Measurements from ENCODE around the gene MED17.

The MED17 gene

DNA sequence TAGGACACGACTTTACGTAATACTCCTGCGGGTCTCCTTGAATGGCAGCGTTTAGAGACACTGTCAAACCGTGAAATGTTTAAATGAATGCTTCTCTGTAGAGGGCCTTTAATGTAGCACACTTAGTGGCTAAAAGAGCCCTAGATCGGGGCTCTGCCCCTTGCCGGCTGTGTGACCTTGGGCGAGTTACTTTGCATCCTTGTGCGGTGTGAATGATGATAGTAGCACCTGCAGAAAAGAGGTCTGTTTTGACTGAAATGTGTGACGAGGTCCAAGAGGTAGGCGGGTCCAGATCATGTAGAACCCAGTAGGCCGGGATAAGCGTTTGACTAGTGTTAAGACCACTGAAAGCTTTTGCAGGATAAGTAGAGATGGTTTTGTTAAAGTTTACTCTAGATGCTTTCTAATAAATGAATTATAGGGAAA lies 866 bp downstream of the MED17 start:
- no peaks in the 10 kb centered on the region for H3K9me3 ChIP-seq (ENCODE audit: insufficient read depth, low read depth, low read length)
- peaks cover 37% of the 10 kb centered on the region for H3K36me3 ChIP-seq (ENCODE audit: insufficient read depth, low read depth, low read length)
- H3K4me3 ChIP-seq (ENCODE audit: low read length) = peak overlapping the region; percentile 98
- peak overlapping the region; percentile 92 for H3K27ac ChIP-seq (ENCODE audit: low read length)
- H3K4me1 ChIP-seq (ENCODE audit: insufficient read depth, low read length) = no peaks in the 10 kb centered on the region
- H3K27me3 ChIP-seq (ENCODE audit: insufficient read depth, low read length) = no peaks in the 10 kb centered on the region
- peak overlapping the region; percentile 99 for H3K9ac ChIP-seq (ENCODE audit: low read depth, low read length)

DNA sequence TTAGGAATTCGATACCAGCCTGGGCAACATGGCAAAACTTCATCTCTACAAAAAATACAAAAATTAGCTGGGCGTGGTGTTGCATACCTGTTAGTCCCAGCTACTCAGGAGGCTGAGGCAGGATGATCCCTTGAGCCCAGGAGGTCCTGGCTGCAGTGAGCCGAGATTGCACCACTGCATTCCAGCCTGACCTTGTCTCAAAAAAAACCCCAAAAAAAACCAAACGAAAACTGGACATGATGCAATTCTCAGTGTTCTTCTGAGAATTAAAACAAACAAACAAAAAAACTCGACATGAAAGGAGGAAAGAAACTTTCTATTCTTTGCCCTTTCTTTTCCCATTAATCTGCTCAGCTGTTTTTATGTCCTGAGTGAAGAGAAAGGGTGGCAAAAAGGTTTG lies 7.4 kb downstream of the MED17 start:
- Histone ChIP-seq H3K4me1 (ENCODE audit: insufficient read depth, low read length) (no peaks in the 10 kb centered on the region), H3K27me3 (ENCODE audit: insufficient read depth, low read length) (no peaks in the 10 kb centered on the region), H3K4me3 (ENCODE audit: low read length) (no peak overlapping the region), H3K9ac (ENCODE audit: low read depth, low read length) (no peak overlapping the region), H3K36me3 (ENCODE audit: insufficient read depth, low read depth, low read length) (peaks cover 97% of the 10 kb centered on the region), H3K27ac (ENCODE audit: low read length) (no peak overlapping the region), H3K9me3 (ENCODE audit: insufficient read depth, low read depth, low read length) (no peaks in the 10 kb centered on the region)

DNA sequence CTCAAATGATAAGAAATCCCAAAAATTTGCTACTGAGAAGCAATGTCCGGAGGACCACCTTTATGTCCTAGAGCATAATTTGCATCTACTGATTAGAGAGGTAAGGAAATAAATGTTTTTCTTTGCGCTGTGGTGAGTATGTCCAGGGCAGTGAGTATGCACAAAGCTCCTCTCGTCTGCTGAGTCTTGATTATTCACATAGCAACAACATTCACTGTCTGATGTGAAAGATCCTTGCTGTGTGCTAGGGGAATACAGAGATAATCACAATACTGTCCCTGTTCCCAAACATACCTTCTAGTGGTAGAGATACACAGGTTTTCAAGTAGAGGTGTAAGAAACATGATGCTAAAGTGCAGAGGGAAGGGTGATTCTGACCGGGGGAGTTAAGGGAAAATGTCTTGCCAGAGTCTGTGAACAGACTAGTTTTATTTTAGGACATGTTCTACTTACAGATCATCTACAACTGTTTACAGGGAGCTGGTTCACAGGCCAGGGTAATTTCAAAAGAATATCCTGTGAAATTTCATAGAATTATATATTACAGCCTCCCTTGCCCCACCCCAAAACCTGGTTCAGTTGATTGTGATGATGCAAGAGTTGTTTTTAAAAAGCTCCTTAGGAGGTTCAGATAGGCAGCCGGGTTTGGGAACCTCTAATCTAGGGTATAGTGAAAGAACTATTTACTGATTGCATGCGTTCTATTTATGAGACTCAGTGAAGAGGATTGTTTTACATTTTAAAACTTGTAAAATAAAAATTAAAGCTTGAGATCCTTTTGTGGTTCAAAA lies 12.6 kb downstream of the MED17 start:
- no peaks in the 10 kb centered on the region for H3K27me3 ChIP-seq (ENCODE audit: insufficient read depth, low read length)
- H3K36me3 ChIP-seq (ENCODE audit: insufficient read depth, low read depth, low read length) = peaks cover 98% of the 10 kb centered on the region
- no peak overlapping the region for H3K4me3 ChIP-seq (ENCODE audit: low read length)
- no peaks in the 10 kb centered on the region for H3K9me3 ChIP-seq (ENCODE audit: insufficient read depth, low read depth, low read length)
- no peaks in the 10 kb centered on the region for H3K4me1 ChIP-seq (ENCODE audit: insufficient read depth, low read length)
- no peak overlapping the region for H3K9ac ChIP-seq (ENCODE audit: low read depth, low read length)
- no peak overlapping the region for H3K27ac ChIP-seq (ENCODE audit: low read length)

DNA sequence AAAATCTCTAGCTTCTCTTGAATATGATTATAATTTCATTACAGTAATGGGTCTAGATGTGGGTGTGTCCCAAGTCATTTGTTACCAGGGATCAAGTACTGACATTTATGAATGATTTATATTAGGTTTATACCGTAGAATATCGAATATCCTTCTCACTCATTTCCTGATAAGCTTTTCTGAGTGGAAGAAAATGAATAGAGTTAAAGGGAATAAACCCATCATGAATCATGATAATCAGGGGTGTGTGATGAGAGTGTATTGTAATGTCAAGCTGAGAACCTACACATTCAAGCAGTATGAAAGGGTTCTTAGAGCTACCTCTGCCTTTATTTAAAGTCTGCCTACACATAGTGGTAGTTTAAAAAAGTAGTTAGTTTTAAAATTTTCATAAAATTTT lies 17.3 kb downstream of the MED17 start:
- H3K4me1 ChIP-seq (ENCODE audit: insufficient read depth, low read length) = no peaks in the 10 kb centered on the region
- H3K27ac ChIP-seq (ENCODE audit: low read length) = no peak overlapping the region
- H3K9ac ChIP-seq (ENCODE audit: low read depth, low read length) = no peak overlapping the region
- no peaks in the 10 kb centered on the region for H3K27me3 ChIP-seq (ENCODE audit: insufficient read depth, low read length)
- H3K36me3 ChIP-seq (ENCODE audit: insufficient read depth, low read depth, low read length) = peaks cover 96% of the 10 kb centered on the region
- no peaks in the 10 kb centered on the region for H3K9me3 ChIP-seq (ENCODE audit: insufficient read depth, low read depth, low read length)
- H3K4me3 ChIP-seq (ENCODE audit: low read length) = no peak overlapping the region

DNA sequence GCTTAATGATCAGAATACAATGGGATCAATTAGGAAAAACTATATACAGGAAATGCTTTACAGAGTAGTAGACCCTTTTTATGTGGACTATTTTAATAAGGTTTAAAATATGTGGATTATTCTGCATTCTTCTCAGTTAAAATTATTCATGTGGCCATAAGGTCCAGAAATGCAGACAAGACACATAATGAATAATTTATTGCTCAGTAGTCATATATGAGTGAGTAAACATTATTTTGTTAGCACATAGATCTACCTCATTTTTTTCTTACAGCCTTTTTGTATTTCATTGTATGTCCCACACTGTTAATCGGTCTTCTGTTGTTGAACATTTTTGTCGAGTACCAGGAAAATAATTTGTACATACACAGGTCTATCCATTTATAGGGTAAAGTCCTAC lies 20.8 kb downstream of the MED17 start:
- Histone ChIP-seq H3K27me3 (ENCODE audit: insufficient read depth, low read length) (no peaks in the 10 kb centered on the region), H3K9me3 (ENCODE audit: insufficient read depth, low read depth, low read length) (no peaks in the 10 kb centered on the region), H3K4me1 (ENCODE audit: insufficient read depth, low read length) (no peaks in the 10 kb centered on the region), H3K27ac (ENCODE audit: low read length) (no peak overlapping the region), H3K36me3 (ENCODE audit: insufficient read depth, low read depth, low read length) (peaks cover 96% of the 10 kb centered on the region), H3K9ac (ENCODE audit: low read depth, low read length) (no peak overlapping the region), H3K4me3 (ENCODE audit: low read length) (no peak overlapping the region)

DNA sequence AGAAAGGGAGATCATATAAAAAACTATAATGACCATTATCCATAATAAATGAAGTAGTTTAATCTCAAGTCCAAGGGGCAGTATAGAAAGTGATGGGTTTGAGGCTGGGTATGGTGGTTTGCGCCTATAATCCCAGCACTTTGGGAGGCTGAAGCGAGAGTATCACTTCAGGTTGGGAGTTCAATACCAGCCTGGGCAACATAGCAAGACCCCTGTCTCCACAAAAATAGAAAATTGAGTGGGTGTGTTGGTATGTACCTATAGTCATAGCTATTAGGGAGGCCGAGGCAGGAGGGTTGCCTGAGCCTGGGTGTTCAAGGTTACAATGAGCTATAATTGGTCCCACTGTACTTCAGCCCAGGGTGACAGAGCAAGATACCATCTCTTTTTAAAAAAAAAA lies 23.9 kb downstream of the MED17 start:
- Histone ChIP-seq H3K9ac (ENCODE audit: low read depth, low read length) (no peak overlapping the region), H3K27me3 (ENCODE audit: insufficient read depth, low read length) (no peaks in the 10 kb centered on the region), H3K4me1 (ENCODE audit: insufficient read depth, low read length) (no peaks in the 10 kb centered on the region), H3K4me3 (ENCODE audit: low read length) (no peak overlapping the region), H3K36me3 (ENCODE audit: insufficient read depth, low read depth, low read length) (peaks cover 96% of the 10 kb centered on the region), H3K9me3 (ENCODE audit: insufficient read depth, low read depth, low read length) (no peaks in the 10 kb centered on the region), H3K27ac (ENCODE audit: low read length) (no peak overlapping the region)

DNA sequence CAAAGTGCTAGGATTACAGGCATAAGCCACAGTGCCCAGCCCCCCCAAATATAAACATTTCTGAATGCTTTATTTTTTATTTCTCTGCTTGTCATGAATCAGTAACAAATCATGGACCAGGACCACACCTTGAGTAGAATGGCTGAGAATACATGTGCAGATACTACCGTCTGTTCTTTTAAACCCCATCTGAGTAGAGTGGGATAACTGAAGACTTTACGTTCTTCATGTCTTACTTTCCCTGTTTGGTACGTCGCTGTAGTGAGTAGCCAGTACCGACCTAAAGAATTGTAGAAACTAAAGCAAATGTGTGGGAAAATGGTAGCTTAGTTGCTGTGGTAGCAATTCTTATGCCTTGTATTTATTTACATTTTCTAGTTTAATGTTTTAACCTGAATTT lies 29.9 kb downstream of the MED17 start:
- Histone ChIP-seq H3K4me1 (ENCODE audit: insufficient read depth, low read length) (no peaks in the 10 kb centered on the region), H3K9ac (ENCODE audit: low read depth, low read length) (no peak overlapping the region), H3K27ac (ENCODE audit: low read length) (no peak overlapping the region), H3K27me3 (ENCODE audit: insufficient read depth, low read length) (no peaks in the 10 kb centered on the region), H3K4me3 (ENCODE audit: low read length) (no peak overlapping the region), H3K36me3 (ENCODE audit: insufficient read depth, low read depth, low read length) (peaks cover 68% of the 10 kb centered on the region), H3K9me3 (ENCODE audit: insufficient read depth, low read depth, low read length) (no peaks in the 10 kb centered on the region)

DNA sequence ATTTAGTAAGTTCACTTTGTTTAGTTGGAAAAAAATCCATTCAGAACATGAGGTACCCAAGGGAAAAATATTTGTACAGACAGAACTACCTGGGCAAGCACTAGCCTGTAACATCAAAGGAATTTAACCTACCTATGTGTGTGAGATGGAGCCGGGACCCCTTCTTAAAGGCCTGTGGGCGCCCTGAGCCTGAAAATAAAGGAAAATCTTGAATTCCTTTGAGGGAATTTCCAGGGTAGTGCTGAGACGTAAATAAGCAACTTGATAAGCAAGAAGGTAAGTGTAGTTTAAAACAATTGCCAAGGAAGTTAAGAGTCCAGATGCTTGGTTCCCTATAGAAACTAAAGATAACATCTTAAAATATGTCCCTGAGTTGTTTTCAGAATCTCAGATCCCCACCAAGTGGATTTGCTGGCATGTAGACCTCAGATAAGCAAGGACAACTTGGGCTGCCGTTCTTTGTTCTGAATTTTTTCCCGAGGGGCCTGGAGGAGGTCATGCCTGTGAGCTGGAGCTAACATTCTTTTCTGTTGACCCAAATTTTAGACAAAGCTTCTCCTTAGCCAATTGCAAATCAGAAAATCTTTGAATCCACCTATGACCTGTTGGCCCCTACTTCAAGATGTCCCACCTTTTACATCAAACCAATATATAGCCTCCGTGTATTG lies 31.0 kb downstream of the MED17 start:
- H3K27ac ChIP-seq (ENCODE audit: low read length) = no peak overlapping the region
- H3K9me3 ChIP-seq (ENCODE audit: insufficient read depth, low read depth, low read length) = no peaks in the 10 kb centered on the region
- H3K36me3 ChIP-seq (ENCODE audit: insufficient read depth, low read depth, low read length) = peaks cover 57% of the 10 kb centered on the region
- peaks cover 8% of the 10 kb centered on the region for H3K4me1 ChIP-seq (ENCODE audit: insufficient read depth, low read length)
- H3K9ac ChIP-seq (ENCODE audit: low read depth, low read length) = no peak overlapping the region
- no peaks in the 10 kb centered on the region for H3K27me3 ChIP-seq (ENCODE audit: insufficient read depth, low read length)
- H3K4me3 ChIP-seq (ENCODE audit: low read length) = no peak overlapping the region

DNA sequence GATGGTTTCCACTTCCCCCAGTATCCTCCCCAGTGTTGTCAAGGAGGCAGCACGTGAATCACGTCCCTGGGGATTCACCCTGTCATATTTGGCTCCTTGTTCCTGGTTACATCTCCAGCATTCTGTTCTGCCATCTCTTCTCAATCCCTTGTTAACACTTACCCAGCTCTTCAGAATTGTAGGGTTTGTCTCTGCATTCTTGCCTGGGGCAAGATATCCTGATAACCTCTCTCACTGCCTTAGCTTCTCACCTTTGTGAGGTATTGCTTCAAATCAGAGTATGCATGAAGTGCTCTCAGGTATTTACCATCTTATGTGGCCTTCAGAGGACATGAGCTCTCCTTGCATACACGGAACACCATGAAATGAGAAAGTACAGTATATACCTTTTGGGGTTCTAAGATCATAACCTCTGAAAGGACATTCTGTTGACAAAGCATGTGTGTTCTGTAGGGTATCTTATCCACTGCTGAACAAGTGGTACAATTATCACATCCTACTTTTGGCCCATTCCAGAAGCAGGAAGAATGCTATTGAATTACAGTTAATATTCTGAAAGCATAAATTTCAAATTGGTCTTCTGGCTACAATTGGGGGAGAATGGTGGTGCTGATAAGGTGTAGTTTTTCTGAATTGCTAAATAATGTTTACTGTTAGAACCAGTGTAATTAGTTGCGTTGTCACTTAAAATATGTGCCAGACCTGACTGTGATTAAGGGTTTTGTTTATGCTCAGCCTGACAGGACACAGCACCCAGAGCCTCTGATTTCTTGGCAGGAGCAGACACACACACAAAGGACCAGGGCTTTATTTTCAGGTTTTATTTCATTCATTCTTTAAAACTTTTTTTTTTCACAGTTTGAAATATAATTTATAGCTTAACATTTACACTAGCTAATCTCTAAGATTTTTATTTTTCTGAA lies 33.6 kb downstream of the MED17 start:
- peaks cover 9% of the 10 kb centered on the region for H3K4me1 ChIP-seq (ENCODE audit: insufficient read depth, low read length)
- no peak overlapping the region for H3K4me3 ChIP-seq (ENCODE audit: low read length)
- no peak overlapping the region for H3K27ac ChIP-seq (ENCODE audit: low read length)
- no peaks in the 10 kb centered on the region for H3K9me3 ChIP-seq (ENCODE audit: insufficient read depth, low read depth, low read length)
- H3K36me3 ChIP-seq (ENCODE audit: insufficient read depth, low read depth, low read length) = peaks cover 33% of the 10 kb centered on the region
- no peaks in the 10 kb centered on the region for H3K27me3 ChIP-seq (ENCODE audit: insufficient read depth, low read length)
- no peak overlapping the region for H3K9ac ChIP-seq (ENCODE audit: low read depth, low read length)

DNA sequence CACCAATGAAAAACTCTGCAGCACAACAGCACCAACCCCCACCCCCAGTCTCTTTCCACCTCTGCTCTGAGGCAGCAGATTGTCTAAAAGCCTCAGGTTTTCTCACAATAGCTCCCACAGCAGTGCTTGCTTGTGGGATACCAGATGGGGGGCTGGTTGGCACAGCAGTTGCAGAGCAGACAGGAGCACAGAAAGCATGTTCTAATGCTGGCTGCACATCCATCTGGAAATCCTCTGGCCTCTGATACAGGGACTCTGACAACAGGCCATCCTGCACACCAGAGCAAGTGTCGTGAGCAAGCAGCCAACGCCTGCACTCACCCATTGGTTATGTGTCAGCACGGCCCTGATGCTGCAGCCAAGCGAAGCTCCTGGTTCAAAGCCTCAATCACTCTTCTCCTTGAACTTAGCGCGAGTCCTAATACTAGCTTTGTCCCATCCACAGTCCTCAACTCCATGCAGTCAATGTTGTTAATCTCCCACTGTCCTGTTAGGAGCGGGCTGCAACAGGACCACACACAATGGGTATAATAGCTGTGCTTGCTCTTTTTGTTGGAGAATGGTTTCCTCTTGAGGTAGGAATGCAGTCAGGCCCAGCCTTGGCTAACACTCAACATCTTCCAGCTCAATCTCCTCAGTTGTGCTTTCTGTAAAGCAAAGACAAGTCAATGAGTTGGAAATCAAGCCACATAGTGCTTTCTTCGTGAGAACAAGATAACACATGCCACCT lies 36.0 kb downstream of the MED17 start:
- H3K9ac ChIP-seq (ENCODE audit: low read depth, low read length) = no peak overlapping the region
- H3K9me3 ChIP-seq (ENCODE audit: insufficient read depth, low read depth, low read length) = no peaks in the 10 kb centered on the region
- H3K27ac ChIP-seq (ENCODE audit: low read length) = no peak overlapping the region
- H3K36me3 ChIP-seq (ENCODE audit: insufficient read depth, low read depth, low read length) = peaks cover 9% of the 10 kb centered on the region; the same call in 1 of the 2 replicates
- peaks cover 9% of the 10 kb centered on the region for H3K4me1 ChIP-seq (ENCODE audit: insufficient read depth, low read length)
- no peak overlapping the region for H3K4me3 ChIP-seq (ENCODE audit: low read length)
- no peaks in the 10 kb centered on the region for H3K27me3 ChIP-seq (ENCODE audit: insufficient read depth, low read length)

DNA sequence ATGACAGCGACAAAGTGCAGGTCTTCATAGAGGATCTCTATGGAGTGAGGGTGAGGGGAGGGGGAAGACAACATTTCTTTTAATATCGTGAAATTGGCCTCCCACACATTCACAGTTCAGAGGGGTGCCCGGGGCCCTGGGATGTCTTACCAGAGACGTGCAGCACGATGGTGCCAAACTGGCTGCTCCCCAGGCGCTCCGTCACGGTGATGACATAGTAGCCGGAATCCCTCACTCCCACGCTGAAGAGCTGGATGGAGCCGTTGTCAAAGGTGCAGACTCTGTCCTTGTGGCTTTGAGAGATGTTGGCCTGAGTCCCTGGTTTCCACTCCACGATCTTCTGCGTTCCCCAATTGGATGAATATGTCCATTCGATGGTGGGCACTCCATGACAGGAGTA lies 36.8 kb downstream of the MED17 start:
- Histone ChIP-seq H3K9ac (ENCODE audit: low read depth, low read length) (no peak overlapping the region), H3K36me3 (ENCODE audit: insufficient read depth, low read depth, low read length) (peaks cover 2% of the 10 kb centered on the region; the same call in 1 of the 2 replicates), H3K9me3 (ENCODE audit: insufficient read depth, low read depth, low read length) (no peaks in the 10 kb centered on the region), H3K27me3 (ENCODE audit: insufficient read depth, low read length) (no peaks in the 10 kb centered on the region), H3K4me3 (ENCODE audit: low read length) (no peak overlapping the region), H3K27ac (ENCODE audit: low read length) (no peak overlapping the region), H3K4me1 (ENCODE audit: insufficient read depth, low read length) (peaks cover 9% of the 10 kb centered on the region)

Data from iPS-20b (cell line).